Measurements from ENCODE around the gene FHAD1.

FHAD1 gene

DNA sequence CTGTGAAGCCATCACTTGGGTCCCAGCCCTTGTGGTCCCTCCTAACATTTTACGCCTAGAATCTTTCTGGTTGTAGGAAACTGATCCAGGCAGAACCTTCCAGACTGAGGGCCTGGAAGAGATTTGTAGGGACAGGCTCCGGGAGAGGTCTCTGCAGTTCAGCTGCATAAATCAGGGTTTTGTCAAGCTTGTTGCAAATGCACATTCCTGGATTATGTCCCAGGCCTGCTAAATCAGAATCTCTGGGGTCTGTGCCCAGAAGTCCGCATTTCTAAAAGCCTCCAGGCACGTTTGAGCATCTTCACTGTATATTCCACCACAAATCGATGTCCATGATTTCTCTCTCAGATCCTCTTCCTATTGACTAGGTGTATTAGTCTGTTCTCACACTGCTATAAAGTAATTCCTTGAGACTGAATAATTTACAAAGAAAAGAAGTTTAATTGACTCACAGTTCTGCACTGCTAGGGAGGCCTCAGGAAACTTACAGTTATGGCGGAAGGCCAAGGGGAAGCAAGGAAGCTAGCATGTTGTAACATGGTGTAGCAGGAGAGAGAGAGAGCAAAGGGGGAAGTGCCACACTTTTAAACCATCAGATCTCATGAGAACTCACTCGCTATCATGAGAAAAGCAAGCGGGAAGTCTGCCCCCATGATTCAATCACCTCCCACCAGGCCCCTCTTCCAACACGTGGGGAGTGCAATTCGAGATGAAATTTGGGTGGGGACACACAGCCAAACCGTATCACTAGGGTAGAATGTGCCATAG is 1.2 kb upstream of the FHAD1 start:
- DNase-seq (ENCODE audit: low read depth, low spot score): no peak
- in situ Hi-C loops (cut with HindIII; ENCODE audit: low sequenced_read_pairs): no loop called here
- no peak overlapping the region for H3K4me3 ChIP-seq (ENCODE audit: low read depth, low read length)
- TF ChIP-seq, protein P1, sequence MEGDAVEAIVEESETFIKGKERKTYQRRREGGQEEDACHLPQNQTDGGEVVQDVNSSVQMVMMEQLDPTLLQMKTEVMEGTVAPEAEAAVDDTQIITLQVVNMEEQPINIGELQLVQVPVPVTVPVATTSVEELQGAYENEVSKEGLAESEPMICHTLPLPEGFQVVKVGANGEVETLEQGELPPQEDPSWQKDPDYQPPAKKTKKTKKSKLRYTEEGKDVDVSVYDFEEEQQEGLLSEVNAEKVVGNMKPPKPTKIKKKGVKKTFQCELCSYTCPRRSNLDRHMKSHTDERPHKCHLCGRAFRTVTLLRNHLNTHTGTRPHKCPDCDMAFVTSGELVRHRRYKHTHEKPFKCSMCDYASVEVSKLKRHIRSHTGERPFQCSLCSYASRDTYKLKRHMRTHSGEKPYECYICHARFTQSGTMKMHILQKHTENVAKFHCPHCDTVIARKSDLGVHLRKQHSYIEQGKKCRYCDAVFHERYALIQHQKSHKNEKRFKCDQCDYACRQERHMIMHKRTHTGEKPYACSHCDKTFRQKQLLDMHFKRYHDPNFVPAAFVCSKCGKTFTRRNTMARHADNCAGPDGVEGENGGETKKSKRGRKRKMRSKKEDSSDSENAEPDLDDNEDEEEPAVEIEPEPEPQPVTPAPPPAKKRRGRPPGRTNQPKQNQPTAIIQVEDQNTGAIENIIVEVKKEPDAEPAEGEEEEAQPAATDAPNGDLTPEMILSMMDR (IDR thresholded peaks at IDR 0.05; ENCODE audit: low read depth, low read length): no peak

- H3K4me3 ChIP-seq (ENCODE audit: low read depth, low read length): no peak overlapping the region
- in situ Hi-C loops (cut with HindIII; ENCODE audit: low sequenced_read_pairs): no loop called here
- no peak for DNase-seq (ENCODE audit: low read depth, low spot score)
- TF ChIP-seq, protein P1 (IDR thresholded peaks at IDR 0.05; ENCODE audit: low read depth, low read length): no peak
Measured at GRCh38 chr1:15248216-15248615, 1.2 kb downstream of the FHAD1 start.

- in situ Hi-C loops (cut with HindIII; ENCODE audit: low sequenced_read_pairs): no loop called here
- H3K4me3 ChIP-seq (ENCODE audit: low read depth, low read length): no peak overlapping the region
- no peak for DNase-seq (ENCODE audit: low read depth, low spot score)
- TF ChIP-seq, protein P1 (IDR thresholded peaks at IDR 0.05; ENCODE audit: low read depth, low read length): no peak
Measured at GRCh38 chr1:15249081-15249480, 2.1 kb downstream of the FHAD1 start.

- in situ Hi-C loops (cut with HindIII; ENCODE audit: low sequenced_read_pairs): no loop called here
- TF ChIP-seq, protein P1 (IDR thresholded peaks at IDR 0.05; ENCODE audit: low read depth, low read length): no peak
- no peak for DNase-seq (ENCODE audit: low read depth, low spot score)
- H3K4me3 ChIP-seq (ENCODE audit: low read depth, low read length): no peak overlapping the region
Measured at GRCh38 chr1:15251857-15252835, 5.1 kb downstream of the FHAD1 start.

DNA sequence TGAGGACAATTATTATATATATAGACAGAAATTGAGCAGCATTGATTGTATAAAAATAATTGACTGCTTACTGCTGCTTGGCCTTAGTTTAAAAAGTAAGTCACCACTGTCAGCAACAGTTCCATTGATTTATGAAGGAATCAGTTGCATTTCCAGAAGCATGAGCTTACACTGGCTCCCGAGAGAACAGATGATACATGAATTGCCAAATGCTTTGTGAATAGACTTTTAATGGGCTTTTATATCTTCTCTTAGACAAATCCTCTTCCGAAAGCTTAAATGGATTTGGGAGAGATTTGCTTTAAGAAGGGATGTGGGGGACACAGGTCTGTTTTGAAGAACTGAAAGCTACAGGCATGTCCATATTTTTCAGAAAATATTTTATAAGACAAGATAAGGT is 7.5 kb downstream of the FHAD1 start:
- TF ChIP-seq, protein P1 (IDR thresholded peaks at IDR 0.05; ENCODE audit: low read depth, low read length): no peak
- H3K4me3 ChIP-seq (ENCODE audit: low read depth, low read length): no peak overlapping the region
- in situ Hi-C loops (cut with HindIII; ENCODE audit: low sequenced_read_pairs): no loop called here
- DNase-seq (ENCODE audit: low read depth, low spot score): no peak

DNA sequence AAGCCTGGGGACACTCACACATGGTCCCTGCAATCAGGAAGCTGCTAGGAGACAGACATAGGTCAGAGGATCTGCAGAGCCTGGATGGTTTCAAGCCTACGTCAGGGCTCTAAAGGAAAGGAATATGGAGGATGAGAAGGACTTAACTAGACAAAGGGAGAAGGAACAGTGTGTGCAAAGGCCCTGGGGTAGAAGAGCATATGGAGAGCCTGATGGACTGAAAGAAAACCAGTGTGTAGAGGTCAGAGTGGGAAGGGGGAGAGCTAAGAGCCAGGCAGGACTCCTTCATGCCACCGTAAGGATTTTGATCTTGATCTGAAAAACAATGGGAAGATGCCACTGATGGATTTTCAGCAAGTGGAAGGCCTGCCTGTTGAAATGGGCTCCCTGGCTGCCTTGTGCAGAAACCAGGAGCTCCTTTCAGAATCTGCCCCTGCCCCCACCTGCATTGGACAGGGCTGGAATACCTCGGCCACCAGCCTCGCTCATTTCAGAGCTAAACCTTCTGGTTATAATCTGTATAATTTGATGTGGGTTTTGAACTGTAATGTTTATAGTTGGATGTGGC is 8.6 kb downstream of the FHAD1 start:
- in situ Hi-C loops (cut with HindIII; ENCODE audit: low sequenced_read_pairs): no loop called here
- no peak overlapping the region for H3K4me3 ChIP-seq (ENCODE audit: low read depth, low read length)
- TF ChIP-seq, protein P1 (IDR thresholded peaks at IDR 0.05; ENCODE audit: low read depth, low read length): no peak
- no peak for DNase-seq (ENCODE audit: low read depth, low spot score)
